Activated CD8-positive, alpha-beta memory T cell treated with anti-CD3 and anti-CD28 coated beads for 48 hours (primary cell): ENCODE results near the gene CEP85L.

Source experiments
- DNase-seq, 3 experiments: peaks; one replicate each; pipeline ENCODE4 v3.0.0-alpha.2; 2020; ENCODE audit warnings: low read depth in 2 of 3, low spot score in 2 of 3

CEP85L gene

DNA sequence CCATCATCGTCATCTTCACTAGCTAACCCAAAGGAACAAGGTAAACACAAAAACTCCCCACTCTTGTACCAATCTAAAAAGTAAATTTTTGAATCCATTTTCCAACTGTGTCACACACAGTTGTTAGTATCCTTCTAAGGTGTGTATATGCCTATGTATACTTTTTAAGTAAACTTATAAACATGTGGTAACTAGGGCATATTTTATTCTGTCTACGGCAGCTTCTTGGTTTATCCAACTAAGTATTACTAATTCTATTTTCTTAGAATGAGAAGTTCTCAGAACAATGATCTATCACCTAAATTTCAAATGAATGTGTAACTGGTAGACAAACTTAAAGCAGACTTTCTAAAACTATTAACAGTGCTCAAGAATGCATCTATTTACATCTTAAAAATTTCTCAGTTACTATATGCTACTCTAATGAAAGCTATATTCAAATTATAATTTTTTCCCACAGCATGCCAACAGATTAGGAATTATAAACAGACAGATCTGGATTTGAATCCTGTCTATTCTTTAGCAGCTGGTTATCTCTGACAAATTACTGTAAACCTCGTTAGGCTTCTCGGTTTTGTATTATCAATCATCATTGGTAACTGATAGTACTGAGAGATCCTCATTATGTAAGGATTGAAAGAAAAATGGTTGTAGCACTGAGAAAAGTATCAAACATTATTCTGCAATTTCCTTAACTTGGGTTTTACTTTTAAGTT is 105.1 kb downstream of the CEP85L start:
- DNase-seq: no peak

DNA sequence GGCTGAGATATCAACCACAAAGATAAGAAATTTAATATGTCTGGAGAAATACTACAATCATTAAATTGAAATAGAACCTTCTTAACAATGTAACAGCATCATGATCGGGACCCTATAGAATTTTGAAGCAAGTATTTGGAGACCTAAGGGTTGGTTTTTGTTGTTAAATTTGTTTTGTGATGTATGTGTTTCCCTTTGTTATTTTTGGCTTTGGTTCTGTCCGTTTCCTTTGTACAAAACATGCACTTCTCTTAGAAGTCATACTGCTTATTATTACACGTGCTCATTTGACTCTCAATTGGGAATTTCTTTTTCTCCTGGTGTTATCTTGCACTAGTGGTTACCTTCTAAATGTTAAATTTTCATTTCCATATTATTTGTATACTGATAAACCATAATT is 107.3 kb downstream of the CEP85L start:
- DNase-seq: no peak

DNA sequence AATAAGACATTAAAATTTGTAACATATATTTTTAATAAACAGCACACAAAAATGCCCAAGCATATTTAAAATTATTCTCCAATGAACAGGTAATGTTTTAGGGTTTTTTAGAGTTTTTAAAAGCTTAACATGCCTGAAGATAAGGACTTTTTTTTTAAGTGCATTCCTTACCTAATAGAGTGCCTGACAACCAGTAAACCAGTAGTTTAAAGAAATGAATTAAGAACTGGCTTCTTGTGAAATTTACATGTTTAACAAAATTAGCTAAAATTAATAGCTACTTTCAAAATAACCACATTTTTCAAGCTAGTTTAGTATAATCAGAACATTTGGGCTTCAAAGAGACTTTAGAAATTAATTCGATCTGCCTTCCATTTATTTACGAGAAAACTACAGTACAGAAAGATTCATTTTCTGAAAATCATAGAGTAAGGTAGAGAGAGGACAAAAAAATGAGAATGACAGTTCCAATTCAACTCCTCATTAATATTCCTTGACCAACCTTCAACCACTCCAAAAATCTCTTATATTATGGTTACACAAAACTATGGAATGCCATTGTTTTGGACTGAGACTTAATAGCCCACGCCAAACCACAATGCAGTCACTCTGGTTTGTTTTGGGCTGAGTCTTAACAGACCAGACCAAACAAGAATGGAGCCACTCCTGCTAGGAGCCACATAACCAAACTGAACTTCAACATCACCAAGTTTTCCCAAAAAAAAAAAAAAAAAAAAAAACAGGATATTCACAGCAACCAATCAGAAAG is 109.0 kb downstream of the CEP85L start:
- no peak for DNase-seq

DNA sequence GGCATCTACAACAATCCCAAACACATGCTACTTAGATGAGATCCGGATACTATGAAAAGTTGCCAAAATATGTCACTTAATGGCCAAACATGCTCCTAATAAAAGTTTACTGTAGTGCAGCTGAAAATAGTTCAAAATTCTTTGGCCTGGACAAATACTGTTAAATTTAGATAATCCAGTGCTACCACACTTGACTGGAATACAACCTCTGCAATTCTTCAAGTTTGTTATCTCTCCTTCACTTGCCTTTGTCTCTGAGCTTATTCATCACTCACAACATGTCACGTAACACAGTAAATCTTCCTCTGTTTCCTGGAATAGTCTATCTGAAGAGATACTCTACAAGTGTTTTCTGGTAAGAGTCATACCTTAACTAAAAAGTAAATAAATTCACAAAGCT is 113.8 kb downstream of the CEP85L start:
- no peak for DNase-seq

DNA sequence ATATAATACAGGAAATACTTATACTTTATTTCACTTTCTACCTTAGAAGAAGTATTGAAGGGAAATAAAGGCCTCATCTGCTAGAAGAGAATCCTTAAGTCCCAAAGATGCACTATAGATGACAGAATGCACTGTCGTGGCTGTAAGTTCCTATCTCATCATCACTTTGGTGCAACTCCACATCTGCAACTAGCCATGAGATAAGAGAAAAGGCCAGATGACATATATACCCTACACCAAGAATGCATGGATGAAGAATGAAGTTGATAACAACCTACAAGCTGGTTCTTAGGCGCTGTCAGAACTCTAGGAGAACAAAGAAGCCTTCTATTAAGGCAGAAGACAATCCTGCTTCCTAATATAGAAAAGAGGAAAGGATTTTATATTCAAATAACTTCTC is 114.9 kb downstream of the CEP85L start:
- DNase-seq: no peak

DNA sequence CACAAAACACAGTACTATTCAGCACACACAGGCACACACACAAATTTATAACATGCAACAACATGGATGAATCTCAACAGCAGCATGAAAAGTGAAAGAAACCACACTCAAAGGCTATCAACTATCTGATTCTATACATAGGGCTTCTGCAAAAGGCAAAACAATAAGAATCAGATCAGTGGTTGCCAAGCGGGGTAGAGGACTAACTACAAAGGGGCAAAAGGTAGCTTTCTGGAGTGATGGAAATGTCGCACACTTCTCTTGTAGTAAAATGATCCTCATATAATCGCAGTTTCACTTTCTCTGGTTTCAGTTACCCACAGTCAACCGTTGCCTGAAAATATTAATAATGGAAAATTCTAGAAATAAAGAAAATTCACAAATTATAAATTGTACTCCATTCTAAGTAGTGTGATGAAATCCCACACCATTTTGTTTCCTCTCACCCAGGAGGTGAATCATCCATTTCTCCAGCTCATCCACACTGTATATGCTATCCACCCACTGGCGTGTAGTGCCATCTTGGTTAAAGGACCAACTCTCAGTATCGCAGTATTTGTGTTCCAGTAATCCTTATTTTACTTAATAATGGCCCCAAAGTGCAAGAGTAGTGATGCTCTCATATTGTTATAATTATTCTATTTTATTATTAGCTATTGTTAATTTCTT is 116.1 kb downstream of the CEP85L start:
- no peak for DNase-seq

DNA sequence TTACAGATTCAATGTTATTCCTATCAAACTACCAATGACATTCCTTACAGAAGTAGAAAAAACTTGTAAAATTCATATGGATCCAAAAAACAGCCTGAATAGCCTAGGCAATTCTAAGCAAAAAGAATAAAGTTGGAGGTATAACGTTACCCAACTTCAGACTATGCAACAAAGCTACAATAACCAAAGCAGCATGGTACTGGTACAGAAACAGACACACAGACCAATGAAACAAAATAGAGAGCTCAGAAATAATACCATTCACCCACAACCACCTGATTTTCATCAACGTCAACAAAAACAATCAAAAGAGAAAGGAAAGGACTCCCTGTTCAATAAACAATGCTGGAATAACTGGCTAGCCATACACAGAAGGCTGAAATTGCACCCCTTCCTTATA is 120.4 kb downstream of the CEP85L start:
- DNase-seq: no peak

DNA sequence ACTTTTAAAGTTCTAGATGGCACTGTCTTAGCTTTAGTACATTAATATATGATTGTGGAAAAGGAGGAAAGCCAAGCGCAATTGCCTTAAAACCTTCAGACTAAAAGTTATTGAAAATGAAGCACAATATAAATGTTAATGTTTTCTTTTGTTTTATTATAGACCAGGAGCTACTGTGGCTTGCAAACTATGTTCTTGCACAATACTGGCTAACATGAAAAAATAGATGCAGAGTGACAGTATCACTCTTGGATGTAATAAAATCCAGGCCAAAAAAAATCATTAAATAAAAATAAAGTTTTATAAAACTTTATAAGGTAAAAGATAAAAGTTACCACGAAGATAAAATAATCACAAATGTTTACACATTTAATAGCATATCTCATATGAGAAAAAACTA is 121.6 kb downstream of the CEP85L start:
- DNase-seq: no peak

DNA sequence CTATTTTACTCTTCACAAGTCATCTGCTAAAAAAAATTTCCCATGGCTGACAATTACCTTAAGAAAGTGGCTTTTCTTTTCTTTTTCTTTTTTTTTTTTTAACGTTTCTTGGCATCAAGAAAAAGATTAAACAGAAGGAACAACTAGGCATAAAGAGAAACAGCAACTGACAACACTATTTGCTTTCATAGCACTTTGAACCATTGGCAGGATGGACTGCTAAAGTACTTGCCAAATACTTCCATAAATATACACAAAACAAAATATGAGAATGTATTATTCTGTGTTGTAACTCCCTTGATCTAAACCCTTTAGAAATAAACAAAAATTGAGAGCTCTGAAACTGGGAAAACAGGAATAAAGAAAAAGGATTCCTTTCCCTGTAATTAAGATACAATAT is 123.3 kb downstream of the CEP85L start:
- DNase-seq: no peak

DNA sequence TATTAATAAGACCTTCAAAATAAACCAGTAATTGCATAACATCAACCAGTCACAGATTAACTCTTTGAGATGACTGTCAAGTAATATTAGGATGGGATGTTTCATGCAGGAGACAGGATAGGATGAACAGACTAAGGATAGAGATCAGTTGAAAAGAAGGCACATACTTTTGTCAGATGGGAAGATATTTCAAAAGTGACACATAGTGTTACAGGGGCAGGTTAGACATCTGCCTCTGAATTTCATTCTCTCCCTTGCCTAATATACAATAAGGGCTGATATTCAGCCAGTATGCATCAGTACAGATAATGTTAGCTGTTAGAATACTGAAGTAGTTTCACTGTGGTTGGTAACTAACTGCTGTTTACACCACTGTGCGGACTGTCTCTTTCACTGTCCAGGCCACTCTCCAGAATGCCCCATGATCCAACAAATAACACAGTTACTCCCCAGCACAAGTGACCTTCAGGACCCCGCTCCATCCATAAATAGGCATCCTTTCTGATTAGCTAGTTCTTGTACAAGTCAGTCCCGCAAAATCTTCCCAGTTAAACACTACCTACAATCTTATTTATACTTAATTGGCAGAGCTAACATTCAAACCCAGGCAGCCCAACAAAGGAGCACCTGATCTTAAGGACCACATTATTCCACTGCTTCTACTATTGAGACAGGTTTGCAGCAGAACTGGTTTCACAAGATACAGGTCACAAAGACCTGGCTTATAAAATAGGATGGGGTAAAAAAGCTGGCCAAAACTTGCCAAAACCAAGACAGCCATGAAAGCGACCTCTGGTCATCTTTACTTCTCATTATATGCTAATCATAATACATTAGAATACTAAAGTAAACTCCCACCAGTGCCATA is 125.2 kb downstream of the CEP85L start:
- no peak for DNase-seq

DNA sequence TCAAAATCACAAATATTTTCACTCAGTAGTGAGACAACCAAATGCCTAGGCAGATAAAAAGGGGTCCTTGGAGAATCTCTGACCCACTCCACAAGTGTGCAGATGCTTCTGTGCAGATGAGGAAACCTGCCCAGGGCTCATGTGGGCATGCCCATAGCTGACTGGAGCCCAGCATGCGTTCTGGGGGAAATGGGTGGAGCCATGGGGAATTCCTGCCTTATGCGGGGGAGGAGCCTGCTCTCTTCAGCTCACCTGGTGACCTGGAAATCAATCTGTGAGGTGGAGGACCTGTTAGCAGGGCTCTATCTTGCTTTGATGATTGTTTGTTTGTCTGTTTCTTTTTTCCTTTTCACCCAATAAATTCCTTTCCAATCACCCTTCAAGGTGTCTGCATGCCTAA is 126.7 kb downstream of the CEP85L start:
- DNase-seq: no peak

DNA sequence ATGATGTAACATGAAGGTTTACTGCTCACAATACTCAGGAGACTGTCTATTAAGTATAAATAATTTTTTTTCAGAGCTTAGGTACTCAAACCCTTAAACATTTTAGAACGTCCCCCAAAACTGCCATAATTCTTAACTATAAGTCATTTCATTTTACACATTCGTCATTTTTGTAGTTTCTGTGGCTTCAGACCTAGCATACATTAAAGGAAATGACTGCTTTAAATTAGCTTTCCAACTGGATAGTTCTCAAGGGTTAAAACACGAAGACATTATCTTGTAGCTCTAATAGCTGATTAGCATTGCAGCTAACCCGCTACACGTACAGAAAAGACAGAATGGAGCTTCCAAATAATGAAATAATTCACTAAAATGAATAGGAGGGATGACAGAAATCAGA is 128.2 kb downstream of the CEP85L start:
- no peak for DNase-seq

DNA sequence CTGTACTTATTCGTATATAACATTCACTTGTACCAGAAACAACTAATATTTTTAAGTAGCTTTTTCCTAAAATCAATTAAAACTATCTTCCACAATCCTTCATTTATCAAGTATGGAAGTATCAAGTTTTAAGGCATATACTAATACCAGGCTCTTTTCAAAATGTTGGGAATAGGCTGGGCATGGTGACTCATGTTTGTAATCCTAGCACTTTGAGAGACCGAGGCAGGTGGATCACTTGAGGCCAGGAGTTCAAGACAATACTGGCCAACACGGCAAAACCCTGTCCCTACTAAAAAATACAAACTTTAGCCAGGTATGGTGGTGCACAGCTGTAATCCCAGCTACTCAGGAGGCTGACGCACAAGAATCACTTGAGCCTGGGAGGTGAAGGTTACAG is 129.0 kb downstream of the CEP85L start:
- no peak for DNase-seq

DNA sequence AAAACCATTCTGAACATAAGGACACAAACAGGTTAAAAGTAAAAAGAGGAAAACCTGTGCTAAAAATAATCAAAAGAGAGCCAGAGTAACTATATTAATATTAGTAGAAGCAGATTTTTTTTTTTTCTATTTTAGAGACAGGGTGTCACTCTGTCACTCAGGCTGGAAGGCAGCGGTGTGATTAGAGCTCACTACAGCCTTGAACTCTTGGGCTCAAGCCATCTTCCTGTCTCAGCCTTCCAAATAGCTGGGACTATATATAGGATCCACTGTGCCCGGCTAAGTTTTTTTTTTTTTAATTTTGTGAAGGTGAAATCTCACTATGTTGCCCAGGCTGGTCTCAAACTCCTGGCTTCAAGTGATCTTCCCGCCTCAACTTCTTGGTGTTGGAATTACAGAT is 136.7 kb downstream of the CEP85L start:
- DNase-seq: no peak

DNA sequence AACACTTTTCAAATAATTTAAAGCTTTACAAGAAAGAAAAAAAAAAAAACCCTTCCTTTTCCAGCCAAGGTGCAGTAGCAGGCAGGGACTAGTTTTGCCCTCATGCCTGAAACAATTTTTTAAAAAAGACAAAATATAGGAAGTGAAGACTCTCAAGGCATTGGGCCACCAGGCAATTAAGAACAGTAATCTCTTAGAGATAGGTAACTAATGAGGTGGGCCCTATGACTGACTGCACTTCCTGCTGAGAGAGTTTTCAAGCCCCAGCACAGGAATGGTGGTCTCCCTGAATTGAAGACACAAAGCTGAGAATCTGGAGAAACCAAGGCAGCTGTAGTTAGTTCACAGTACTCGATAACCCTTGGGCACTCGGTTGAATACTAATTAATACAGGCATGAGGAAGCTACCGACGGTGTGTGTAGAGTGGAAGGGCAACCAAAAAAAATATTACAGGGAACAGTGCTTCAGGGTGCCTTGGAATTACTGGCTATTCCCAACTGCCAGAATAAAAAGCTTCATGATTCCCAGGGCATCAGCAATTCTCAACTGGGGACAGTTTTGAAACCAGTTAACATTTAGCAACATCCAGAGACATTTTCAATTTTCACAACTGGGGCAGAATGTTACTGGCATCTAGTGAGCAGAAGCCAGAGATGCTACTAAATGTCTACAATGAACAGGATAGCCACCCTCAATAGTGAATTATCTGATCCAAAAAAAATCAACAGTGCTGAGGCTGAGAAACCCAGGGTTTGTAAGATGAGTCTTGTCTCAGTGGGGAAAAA is 139.3 kb downstream of the CEP85L start:
- no peak for DNase-seq

DNA sequence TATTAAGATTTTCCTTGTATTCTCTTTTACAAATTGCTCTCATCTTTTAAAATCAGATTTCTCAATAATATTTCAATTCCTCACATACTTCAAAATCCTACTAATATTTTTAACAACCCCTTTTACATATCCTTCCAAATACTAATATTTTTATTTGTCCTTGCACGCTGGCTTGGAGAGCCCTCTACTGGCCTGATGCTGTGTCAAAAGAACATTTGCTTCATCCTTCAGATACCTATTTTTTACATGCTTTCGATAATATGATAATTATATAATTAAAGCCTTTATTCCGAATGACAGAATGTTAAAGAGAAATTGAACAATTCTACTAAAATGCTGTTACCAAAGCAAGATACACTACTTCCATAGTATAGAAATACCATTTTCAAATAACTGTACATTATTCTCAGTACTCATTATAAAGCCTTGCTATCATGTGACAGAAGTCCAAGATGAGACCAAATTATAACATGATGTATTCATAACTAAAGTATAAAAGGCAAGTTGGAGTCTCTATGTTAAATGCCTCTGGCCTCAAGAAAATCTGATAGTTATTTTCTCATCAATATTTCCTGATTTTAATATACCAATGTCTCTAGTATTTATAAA is 142.3 kb downstream of the CEP85L start:
- no peak for DNase-seq

DNA sequence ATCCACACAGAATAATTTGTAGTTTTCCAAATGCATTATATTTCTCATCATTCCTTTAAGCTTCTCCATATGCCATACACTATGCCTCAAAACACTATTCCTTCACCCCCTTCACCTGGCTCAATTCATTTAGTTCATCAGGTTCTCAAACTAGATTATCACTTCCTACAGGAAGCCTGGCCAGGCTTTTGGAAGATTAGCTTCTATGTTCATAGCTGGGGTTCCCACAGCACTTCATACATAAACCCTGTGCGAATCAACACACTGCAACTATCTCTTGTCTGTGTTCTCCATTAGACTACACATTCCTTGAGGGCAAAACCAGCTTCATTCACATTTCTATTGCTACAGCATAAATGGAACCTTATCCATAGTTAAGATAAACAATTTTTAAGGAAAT is 143.8 kb downstream of the CEP85L start:
- no peak for DNase-seq

DNA sequence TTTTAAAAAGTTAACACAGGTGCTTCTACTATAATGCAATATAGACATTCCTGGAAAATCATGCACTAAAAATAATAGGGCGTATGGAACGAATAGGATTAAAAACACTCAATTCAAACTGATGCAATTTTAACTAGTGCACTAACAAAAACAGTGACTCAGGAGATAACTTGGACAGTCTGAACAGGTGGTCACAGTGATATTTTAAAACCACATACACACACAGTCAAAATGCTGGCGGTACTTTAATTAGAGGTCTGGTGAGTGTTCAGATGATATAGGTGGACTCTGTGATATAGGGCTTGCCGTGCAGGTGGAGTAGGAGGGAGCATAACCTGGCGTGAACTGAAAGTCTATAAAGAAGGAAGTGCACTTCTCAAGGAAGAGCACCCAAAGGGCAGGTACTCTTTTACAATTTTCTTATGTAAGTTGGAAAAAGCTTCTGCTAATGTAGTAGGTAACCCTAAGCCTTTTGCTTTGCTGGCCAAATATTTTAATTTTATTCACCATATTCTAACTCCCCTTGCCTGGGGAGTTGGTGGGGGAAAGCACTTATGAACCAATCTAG is 145.2 kb downstream of the CEP85L start:
- no peak for DNase-seq

DNA sequence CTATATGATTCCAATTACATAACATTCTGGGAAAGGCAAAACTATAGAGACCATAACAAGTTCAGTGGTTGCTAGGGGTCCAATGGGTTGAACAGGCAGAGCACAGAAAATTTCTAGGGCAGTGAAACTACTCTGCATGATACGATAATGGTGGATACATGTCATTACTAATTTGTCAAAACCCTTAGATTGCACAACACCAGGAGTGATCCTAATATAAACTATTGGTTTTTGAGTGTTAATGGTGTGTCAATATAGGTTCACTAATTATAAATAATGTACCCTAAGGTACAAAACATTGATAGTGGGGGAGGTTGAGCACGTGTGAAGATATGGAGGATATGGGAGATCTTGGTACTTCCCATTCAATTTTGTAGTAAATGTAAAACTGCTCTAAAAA is 145.7 kb downstream of the CEP85L start:
- DNase-seq: no peak

DNA sequence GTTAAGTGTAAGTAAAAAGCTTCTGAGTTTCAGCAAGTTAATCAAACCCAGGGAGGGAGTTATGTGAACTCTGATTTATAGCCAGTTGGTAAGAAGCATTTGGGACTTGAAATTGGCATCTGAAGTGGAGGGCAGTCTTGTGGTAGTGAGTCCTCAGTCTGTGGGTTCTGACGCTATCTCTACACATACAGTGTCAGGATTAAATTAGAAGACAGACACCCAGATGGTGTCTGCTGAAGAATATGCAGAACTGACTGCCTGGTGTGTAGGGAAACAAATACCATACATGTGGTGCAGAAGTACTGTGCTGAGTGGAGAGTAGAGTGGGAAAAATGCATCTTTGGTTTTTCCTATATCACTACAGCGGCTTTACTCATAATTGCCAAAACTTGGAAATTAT is 146.8 kb downstream of the CEP85L start:
- DNase-seq: no peak
